Activated CD4-positive, CD25-positive, alpha-beta regulatory T cell treated with anti-CD3 and anti-CD28 coated beads, Interleukin-2, amount 50 U/mL, for 16 hours (primary cell): ENCODE results near the gene MRFAP1.
"Not testable (repeated sequence)": the region's sequence is repeated elsewhere in the genome, so short reads cannot be mapped to it uniquely, and the experiment has no call there.

ENCODE experiments used
- DNase-seq: peaks from one replicate; pipeline ENCODE4 v3.0.0-alpha.2; 2020; ENCODE audit warnings: low read depth, low spot score

MRFAP1 gene

GRCh38 chr4:6610856-6611430 lies 29.5 kb upstream of the MRFAP1 start:
- no peak for DNase-seq

- DNase-seq, result no peak
These were observed 27.4 kb upstream of the MRFAP1 start for GRCh38 chr4:6612961-6613675.

GRCh38 chr4:6613676-6614651 lies 26.5 kb upstream of the MRFAP1 start:
- DNase-seq, result no peak

DNA sequence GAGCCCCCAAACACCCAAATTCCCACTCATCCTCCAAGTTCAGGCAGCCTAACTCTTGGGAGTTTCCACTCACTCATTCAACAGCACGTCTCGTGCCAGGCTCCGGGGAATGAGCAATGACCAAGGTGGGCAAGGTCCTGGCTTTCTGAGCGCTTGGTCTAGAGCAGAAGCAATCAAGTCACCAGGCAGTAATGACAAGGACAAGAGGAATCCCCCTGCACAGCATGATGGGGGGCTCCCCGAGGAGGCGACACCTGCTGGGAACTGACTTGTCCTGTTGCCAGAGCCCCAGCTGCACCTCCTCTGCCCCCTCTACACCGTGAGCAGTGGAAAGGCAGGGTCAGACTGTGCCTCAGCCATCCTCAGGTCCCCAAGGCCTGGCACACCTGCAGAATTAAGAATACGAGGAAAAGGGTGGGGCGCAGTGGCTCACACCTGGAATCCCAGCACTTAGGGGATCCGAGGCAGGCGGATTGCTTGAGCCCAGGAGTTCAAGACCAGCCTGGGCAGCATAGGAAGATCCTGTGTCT lies 25.7 kb upstream of the MRFAP1 start:
- no peak for DNase-seq

DNA sequence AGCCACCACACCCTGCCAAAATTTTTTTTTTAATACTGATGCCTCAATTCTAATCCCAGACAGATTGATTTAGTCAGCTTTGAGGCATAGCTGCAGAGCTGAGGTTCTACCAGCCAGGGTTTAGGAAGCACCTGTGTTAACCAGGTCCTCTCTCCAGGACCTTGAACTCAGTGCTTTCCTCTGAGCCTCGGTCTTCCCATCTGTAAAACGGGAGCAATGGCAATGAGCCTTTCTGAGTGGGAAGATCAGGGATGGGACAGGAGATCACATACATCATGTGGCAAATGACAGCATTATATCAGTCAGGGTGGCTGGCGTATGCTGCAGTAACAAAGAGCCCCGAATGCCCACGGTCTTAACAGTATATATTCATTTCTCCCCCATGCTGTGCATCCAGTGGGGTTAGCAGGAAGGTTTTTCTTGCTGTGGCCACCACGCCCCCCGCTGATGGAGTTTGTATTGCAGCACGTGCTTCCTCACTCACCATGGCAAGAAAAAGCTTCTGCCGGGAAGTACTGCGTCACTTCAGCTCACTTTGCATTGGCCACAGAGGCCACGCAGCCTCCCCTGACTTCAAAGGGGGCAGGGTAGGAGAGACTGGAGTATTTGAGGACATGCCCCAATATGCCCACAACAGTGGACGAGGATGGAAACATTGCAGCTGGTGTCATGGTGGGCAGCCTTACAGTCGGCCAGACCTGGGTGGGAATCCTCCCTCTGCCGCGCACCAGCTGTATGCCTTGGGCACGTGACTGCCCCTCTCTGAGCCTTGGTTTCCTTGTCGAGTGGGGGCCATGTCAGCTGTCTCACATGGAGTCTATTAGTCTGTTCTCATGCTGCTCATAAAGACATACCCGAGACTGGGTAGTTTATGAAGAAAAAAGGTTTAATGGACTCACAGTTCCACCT lies 24.1 kb upstream of the MRFAP1 start:
- DNase-seq, result no peak

GRCh38 chr4:6617246-6617645 lies 23.2 kb upstream of the MRFAP1 start:
- no peak for DNase-seq

DNA sequence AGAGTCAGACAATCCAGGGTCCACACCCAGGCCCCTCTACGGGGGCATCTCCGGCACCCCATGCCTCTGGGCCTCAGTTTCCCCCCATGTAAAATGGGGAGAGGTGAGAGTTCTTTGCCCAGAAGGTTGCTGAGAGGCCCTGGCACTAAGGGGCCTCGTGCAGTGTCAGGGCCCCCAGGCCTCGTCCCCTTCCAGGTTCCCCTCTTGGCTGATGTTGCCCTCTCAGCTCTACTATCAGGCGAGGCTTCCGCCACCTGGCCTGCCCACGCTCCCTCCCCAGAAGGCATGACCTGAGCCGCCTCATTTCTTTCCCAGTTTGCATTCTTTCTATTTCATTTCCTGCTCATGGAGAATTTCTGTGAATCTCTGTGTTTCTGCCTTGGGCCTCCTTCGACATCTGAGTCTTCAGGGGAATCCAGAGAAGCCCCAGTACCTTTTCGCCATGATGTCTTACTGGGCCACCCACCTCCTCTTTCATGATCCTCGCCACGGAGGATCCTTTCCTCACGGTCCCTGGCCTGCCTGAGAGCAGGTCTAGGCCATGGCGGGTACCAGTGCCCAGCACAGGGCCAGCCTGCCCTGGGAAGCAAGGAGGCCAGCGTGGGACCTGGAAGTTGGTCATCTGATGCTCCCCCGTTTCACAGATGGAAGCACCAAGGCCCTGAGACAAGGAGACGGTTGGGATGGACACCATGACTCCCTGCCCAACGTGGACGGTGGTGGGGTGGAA lies 21.9 kb upstream of the MRFAP1 start:
- no peak for DNase-seq

DNA sequence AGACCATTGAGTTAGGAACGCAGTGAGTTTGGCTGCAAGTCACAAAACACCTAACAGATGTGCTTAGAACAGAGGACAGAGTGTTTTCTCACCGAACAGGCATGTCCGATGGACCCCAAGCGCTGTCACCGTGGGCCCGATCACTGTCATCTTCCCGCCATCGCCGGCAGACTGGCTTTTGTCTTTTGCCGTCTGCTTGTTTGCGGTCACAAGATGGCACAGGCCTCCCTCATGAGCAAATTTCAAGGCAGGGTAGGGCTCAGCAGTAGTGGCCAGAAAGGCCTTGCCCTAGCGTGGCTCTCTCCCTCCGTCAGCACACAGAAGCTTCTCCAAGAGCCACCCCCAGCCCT lies 21.4 kb upstream of the MRFAP1 start:
- DNase-seq, result no peak

DNA sequence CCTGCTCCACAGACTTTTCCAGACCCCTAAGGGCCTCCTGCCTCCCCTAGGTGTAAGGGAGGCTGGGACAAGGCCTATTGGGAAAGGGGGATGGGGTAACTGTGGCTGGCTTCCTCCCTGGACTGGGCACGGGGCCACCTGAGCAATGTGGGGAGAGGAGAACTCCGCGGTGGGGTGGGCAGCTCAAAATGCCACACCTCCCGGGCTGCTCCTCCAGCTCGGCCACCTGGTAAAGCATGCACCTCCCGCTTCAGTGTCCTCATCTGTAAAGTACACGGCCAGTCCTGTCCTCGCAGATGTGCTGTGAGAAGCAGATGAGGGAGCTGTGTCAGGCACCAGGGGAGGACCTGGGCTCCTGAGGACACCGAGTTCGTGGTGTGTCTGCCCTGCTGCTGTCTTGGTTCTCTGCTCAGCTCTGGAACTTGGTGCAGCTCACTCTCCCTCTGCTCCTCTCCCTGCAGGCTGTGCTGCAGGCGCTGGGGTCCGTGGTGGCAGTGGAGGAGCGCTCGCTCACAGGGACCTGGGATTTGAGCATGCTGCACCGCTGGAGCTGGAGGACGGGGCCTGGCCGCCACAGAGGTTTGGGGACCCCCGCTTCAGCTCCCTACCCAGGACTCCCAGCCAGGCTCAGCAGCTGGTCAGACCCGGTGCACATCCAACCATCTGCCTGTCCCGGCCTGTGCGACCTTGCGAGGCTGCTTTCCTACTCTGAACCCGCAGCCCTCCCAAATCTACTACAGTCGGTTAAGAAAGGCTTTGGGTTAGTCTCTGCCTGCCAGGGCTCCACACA lies 20.8 kb upstream of the MRFAP1 start:
- no peak for DNase-seq

DNA sequence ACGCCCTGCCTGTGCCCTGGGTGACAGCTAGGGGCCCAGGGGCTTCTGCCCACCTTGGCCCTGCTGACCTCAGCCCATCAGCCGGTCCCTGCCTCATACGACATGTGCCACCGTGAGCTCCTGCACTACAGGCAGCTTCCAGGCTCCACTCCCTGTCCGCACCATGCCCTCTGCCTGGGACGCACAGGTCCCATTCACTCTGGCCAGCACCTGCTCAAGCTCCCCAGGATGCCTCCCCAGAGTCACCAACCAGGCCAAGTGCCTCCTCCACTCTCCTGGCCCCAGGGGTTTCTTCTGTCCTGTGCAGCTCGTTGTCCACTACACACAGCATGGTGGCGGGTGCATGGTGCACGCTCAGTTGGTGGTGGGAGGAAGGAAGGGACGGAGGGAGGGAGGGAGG lies 20.2 kb upstream of the MRFAP1 start:
- DNase-seq, result no peak

- no peak for DNase-seq
These were observed 19.5 kb upstream of the MRFAP1 start for GRCh38 chr4:6620891-6621555.

DNA sequence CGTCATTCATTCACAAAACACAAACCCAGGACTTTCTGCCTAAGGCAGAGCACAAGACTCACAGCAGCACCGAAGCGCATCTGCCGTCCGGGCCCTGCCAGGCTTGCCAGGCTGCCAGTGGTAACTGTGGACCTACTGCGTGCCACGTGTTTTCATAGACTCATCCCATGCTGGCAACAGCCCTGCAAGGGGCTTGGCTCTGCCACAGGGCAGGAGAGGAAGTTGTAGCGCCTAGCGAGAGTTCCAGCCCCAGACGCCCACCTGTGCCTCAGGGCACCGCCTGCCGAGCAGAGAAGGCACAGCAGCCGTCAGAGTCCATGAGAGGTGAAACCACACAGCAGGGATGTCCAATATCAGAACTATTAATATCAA lies 18.9 kb upstream of the MRFAP1 start:
- DNase-seq, result no peak

- no peak for DNase-seq
These were observed 17.7 kb upstream of the MRFAP1 start for GRCh38 chr4:6622744-6623143.

GRCh38 chr4:6625256-6625655 lies 15.2 kb upstream of the MRFAP1 start:
- no peak for DNase-seq

DNA sequence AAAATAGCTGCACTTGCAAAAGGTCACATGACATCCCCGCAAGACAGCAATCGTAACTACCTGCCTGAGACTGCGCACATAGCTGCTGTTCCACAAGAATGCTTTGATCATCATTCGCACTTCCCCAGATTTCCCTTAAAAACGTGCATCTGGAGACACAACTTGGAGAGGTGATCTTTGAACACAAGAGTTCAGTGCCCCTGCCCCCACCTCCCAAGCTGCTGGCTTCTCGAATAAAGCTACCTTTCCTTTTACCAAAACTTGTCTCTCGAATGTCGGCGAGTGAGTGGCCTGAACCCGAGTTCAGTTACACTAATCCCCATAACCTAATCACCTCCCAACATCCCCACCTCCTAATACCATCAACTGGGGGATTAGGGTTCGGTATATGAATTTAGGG lies 14.4 kb upstream of the MRFAP1 start:
- DNase-seq, result no peak

DNA sequence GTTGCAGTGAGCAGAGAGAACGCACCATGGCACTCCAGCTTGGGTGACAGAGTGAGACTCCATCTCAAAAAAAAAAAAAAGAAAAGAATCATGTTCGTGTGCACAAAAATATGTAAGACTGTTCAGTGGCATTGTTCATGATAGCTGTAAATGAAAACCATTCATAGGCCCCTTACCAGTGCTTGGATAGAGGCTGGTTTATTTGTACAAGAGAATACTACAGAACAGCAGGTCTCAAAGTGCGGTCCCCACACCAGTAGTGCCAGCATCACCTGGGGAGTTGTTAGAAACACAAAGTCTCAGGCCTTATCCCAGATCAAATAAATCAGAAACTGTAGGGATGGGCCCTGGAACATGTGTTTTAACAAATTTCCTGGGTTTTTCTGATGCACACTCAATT lies 12.7 kb upstream of the MRFAP1 start:
- no peak for DNase-seq

- not testable (repeated sequence) for DNase-seq
These were observed 12.0 kb upstream of the MRFAP1 start for GRCh38 chr4:6628484-6628883.

GRCh38 chr4:6632125-6632524 lies 8.4 kb upstream of the MRFAP1 start:
- no peak for DNase-seq
